ENCODE results near the gene LCE6A. TPM values are rescaled to one million over a fixed set of nuclear protein-coding genes. Genes with fewer than 3 reads are reported as not detected.

Gene LCE6A
- total RNA-seq, 2 donors from 2014 or later: not detected

GRCh38 chr1:152879559-152880198 is 37.0 kb downstream of the LCE6A start:
- Histone ChIP-seq H3K9me3 (no peaks in the 10 kb centered on the region), H3K36me3 (no peaks in the 10 kb centered on the region), H3K27me3 (no peaks in the 10 kb centered on the region), H3K4me1 (no peaks in the 10 kb centered on the region), H3K9ac (ENCODE audit: low read depth in 2 of 2, low read length in 2 of 2) (no peak overlapping the region), H3K4me3 (no peak overlapping the region), H3K27ac (no peak overlapping the region)
- intact Hi-C loops (cut with DNase I): loop anchor here (10.0 kb wide), 1 partner anchor 345 kb away; no protein-coding TSS in a partner anchor
- no peak for TF ChIP-seq CTCF (IDR thresholded peaks at IDR 0.05)
- no peak for DNase-seq

- no peak for DNase-seq
- no peak for TF ChIP-seq CTCF (IDR thresholded peaks at IDR 0.05)
- Histone ChIP-seq H3K9ac (ENCODE audit: low read depth in 2 of 2, low read length in 2 of 2) (no peak overlapping the region), H3K36me3 (no peaks in the 10 kb centered on the region), H3K4me3 (no peak overlapping the region), H3K27ac (no peak overlapping the region), H3K4me1 (no peaks in the 10 kb centered on the region), H3K27me3 (no peaks in the 10 kb centered on the region), H3K9me3 (no peaks in the 10 kb centered on the region)
- intact Hi-C loops (cut with DNase I): no loop called here
These were observed 37.7 kb downstream of the LCE6A start for GRCh38 chr1:152880316-152880715.

- no peak overlapping the region for H3K4me3 ChIP-seq
- no peaks in the 10 kb centered on the region for H3K9me3 ChIP-seq
- no peaks in the 10 kb centered on the region for H3K4me1 ChIP-seq
- no peak for DNase-seq
- H3K27me3 ChIP-seq: no peaks in the 10 kb centered on the region
- H3K36me3 ChIP-seq: no peaks in the 10 kb centered on the region
- H3K27ac ChIP-seq: no peak overlapping the region
- intact Hi-C loops (cut with DNase I): no loop called here
- TF ChIP-seq CTCF (IDR thresholded peaks at IDR 0.05): no peak
- H3K9ac ChIP-seq (ENCODE audit: low read depth in 2 of 2, low read length in 2 of 2): no peak overlapping the region
These were observed 38.3 kb downstream of the LCE6A start for GRCh38 chr1:152880907-152881306.

DNA sequence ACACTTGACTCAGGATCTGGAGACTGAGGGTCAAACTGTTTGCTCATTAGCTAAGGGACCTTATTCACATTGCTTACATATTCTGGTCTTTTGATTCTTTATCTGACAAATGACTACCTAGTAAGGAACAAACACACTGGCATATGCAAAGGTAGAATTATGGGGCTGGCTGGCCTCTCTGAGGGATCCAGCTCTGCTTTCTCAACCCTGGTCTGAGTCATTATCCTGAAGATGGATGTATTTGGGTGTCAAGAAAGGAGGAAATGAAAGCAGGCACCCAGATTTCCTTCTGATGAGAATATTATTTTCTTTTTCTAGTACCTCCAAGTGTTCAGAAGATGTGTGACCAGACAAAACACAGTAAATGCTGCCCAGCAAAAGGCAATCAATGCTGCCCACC is 41.4 kb downstream of the LCE6A start:
- no peak for DNase-seq
- Histone ChIP-seq H3K27ac (no peak overlapping the region), H3K9me3 (no peaks in the 10 kb centered on the region), H3K27me3 (no peaks in the 10 kb centered on the region), H3K4me1 (no peaks in the 10 kb centered on the region), H3K9ac (ENCODE audit: low read depth in 2 of 2, low read length in 2 of 2) (no peak overlapping the region), H3K4me3 (no peak overlapping the region), H3K36me3 (no peaks in the 10 kb centered on the region)
- no peak for TF ChIP-seq CTCF (IDR thresholded peaks at IDR 0.05)
- intact Hi-C loops (cut with DNase I): no loop called here

DNA sequence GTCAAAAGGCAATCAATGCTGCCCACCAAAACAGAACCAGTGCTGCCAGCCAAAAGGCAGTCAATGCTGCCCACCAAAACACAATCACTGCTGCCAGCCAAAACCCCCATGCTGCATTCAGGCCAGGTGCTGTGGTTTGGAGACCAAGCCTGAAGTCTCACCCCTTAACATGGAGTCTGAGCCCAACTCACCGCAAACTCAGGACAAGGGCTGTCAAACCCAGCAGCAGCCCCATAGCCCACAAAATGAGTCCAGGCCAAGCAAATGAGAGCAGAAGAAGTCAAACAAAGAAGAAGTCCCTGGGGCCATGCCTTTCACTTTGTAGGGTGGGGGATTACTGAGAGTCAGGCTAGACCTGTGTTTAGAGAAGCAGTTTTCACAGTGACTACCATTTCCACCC is 41.9 kb downstream of the LCE6A start:
- DNase-seq: no peak
- Histone ChIP-seq H3K36me3 (no peaks in the 10 kb centered on the region), H3K9ac (ENCODE audit: low read depth in 2 of 2, low read length in 2 of 2) (no peak overlapping the region), H3K27me3 (no peaks in the 10 kb centered on the region), H3K4me3 (no peak overlapping the region), H3K9me3 (no peaks in the 10 kb centered on the region), H3K4me1 (no peaks in the 10 kb centered on the region), H3K27ac (no peak overlapping the region)
- TF ChIP-seq CTCF (IDR thresholded peaks at IDR 0.05): no peak
- intact Hi-C loops (cut with DNase I): no loop called here
